Retinal pigment epithelial cell (primary cell): ENCODE results near the gene LHX3.

Experiments
- DNase-seq: peaks from one replicate; pipeline ENCODE4 v3.0.0-alpha.2; 2010; ENCODE audit warnings: low read depth
- H3K4me3 ChIP-seq: 2 replicates; pipeline ENCODE4 v1.5.1; 2011; ENCODE audit warnings: mild to moderate bottlenecking, low read length, control low read depth, moderate library complexity
- TF ChIP-seq, protein P1 (sequence below): conservative IDR thresholded peaks from 2 replicates; pipeline ENCODE4 v1.5.1; 2011; ENCODE audit warnings: low read depth, low read length, control low read depth, inconsistent platforms

The LHX3 gene

DNA sequence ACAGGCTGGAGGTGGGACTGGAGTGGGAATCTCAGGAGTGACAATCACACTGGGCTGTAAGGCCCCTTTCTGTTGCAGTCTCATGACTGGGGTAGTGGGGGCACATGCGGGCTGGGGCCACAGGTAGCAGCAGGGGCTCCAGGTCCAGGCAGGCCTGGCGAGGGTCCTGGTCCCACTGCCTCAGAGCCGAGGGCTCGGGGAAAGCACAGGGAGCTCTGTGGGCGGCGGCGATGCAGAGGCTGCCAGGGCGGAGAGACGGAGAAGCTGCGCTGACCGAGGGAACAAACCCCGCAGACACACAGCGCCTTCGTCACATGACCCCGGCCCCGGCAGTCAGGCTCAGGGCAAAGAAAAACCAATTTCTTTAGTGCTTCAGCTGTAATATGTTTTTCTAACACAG is 5.3 kb upstream of the LHX3 start:
- TF ChIP-seq, protein P1, sequence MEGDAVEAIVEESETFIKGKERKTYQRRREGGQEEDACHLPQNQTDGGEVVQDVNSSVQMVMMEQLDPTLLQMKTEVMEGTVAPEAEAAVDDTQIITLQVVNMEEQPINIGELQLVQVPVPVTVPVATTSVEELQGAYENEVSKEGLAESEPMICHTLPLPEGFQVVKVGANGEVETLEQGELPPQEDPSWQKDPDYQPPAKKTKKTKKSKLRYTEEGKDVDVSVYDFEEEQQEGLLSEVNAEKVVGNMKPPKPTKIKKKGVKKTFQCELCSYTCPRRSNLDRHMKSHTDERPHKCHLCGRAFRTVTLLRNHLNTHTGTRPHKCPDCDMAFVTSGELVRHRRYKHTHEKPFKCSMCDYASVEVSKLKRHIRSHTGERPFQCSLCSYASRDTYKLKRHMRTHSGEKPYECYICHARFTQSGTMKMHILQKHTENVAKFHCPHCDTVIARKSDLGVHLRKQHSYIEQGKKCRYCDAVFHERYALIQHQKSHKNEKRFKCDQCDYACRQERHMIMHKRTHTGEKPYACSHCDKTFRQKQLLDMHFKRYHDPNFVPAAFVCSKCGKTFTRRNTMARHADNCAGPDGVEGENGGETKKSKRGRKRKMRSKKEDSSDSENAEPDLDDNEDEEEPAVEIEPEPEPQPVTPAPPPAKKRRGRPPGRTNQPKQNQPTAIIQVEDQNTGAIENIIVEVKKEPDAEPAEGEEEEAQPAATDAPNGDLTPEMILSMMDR = no peak
- no peak overlapping the region for H3K4me3 ChIP-seq
- DNase-seq = no peak

DNA sequence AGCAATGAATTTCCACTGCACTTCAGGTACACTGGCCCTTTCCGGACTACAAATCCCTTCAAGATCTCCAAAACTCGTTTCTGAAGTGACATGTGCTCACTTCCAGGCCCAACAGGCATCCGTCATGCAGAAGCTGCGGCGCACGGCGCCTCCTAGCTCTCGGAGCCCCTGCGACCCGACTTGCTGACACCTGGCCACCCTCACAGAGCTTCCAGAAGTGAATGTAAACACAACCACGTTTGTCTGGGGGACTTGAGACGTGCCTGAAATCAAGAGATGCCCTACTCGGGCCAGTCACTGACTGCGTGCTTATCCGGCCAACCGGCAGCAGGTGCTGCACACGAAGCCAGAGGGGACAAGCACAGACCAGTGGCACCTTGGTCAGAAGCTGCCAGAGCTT is 4.9 kb upstream of the LHX3 start:
- TF ChIP-seq, protein P1 = no peak
- H3K4me3 ChIP-seq = no peak overlapping the region
- no peak for DNase-seq

DNA sequence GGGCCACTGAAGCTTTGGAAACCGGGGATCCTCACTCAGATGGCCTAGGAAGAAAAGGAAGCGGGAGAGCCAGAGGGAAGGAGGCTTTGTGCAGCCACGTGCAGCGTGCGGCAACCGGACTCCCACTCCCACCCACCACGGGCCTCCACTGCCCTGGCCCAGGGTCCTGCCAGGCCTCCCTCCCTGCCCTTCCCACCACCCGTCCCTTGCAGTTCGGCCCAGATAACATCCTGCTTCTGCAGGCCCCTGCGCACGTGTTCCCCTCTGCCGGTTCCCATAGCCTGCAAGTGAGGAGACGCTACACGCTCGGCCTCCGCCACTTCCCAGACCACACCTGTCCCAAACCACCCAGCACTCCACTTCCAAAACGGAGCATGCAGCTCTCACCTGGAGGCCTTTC is 4.3 kb upstream of the LHX3 start:
- H3K4me3 ChIP-seq = no peak overlapping the region
- DNase-seq = no peak
- TF ChIP-seq, protein P1 = no peak

DNA sequence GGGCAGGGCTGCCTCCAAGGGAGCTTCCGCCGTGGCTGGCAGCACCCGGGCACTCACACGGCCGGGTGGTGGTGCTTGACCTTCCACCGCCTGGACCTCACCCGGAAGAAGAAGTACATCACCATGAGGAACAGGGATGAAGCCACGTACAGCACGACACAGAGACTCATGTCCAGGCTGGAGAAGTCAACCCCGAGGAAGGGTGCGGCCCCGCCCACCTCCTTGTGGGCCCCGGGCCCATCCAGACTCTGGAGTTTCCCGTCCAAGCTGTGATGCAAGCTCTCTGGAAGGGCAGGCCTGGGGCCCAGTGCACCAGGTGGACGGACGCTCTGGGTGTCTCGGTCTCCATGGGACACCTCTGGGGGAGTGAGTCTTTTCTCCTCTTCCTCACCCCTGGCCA is 3.7 kb upstream of the LHX3 start:
- no peak for DNase-seq
- TF ChIP-seq, protein P1 = no peak
- H3K4me3 ChIP-seq = no peak overlapping the region

DNA sequence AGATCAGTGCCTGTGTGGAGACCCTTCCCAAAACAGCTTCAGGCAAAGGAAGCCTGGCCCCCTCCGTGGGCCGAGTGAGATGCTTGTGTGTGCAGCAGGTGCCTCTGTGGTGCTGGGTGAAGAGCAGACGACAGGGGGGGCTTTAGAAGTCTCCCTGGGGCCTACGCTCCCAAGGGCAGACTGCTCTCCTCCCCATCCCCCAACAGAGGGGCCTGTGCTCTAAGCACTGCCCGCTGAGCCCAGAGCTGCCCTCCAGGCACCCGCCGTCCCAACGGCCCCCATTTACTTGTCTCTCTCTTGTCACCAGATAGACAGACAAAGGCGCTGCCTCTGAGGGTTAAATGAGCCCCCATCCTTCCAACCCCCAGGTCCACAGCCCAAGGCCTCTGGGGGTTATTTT is 2.7 kb upstream of the LHX3 start:
- no peak for DNase-seq
- TF ChIP-seq, protein P1 = no peak
- H3K4me3 ChIP-seq = no peak overlapping the region

DNA sequence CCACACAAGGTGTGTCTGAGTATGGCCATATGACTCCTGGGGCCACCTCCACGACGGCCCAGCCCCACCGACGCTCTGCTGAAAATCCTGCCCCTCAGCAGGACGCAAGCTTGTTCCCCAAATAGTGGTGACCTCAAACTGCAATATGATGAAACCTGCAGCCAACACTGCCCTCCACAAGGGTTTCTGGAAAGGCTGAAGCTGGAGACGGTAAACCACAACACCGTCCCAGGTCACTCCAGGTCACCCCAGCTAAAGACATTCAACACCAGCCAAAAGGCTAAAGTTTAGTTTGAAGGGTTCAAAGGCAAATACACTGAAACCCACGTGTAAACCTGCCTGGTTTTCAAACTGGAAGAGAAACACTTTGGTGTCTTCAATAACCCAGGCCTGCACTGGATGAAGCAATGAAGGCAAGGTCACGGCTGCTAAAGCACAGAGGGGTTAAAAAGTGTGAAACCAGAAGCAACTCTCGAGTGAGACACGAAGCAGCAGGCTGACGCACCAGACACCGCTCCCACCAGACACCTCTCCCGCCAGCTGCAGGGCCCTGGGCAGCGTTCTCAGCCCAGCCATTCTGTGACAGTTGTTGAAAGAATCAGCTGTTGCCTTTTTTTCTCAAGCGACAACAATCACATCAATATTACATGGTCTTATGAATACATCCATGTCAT is 1.8 kb upstream of the LHX3 start:
- TF ChIP-seq, protein P1 = no peak
- DNase-seq = no peak
- H3K4me3 ChIP-seq = no peak overlapping the region

DNA sequence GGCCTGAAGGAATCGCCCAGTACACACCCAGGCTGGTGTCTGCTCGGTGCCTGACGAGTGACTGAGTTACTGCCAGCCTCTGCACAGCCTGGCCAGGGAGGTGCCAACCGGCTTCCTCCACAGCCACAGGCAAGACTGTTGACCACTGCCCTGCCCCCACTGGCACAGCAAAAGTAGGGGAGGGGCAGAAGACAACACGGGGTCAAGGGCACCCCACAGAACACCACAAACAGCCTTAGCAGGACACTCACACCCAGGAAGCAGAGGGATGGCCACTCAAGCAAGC is 722 bp upstream of the LHX3 start:
- H3K4me3 ChIP-seq = no peak overlapping the region
- DNase-seq = no peak
- TF ChIP-seq, protein P1 = no peak
